Left renal cortex interstitium (tissue), 4 donors: ENCODE results near the gene MYH15. TPM values are rescaled to one million over a fixed set of nuclear protein-coding genes. Genes with fewer than 3 reads are reported as not detected.
"Not testable (repeated sequence)": the region's sequence is repeated elsewhere in the genome, so short reads cannot be mapped to it uniquely, and the experiment has no call there.

Source experiments
- DNase-seq, 4 donors: peaks; one replicate each; pipeline ENCODE4 v3.0.0-alpha.2; 2013; ENCODE audit warnings: low read depth in 4 of 4, low spot score in 2 of 4, missing footprints in 1 of 4
- polyA plus RNA-seq, 4 donors: library from polyadenylated mRNA; unstranded; fragments of 120-200 nt; gene quantifications; one replicate each; pipeline ENCODE4 v1.2.1, GENCODE V29; 2013; ENCODE audit not compliant: insufficient read length in 4 of 4

The MYH15 gene
- polyA plus RNA-seq, 4 donors = 0.17 to 0.47 (median 0.33) TPM

GRCh38 chr3:108393128-108393900 is 117.1 kb downstream of the MYH15 start:
- no peak for DNase-seq

- no peak for DNase-seq
These were observed 118.3 kb downstream of the MYH15 start for GRCh38 chr3:108391917-108392593.

GRCh38 chr3:108389372-108389771 is 121.0 kb downstream of the MYH15 start:
- DNase-seq = no peak

GRCh38 chr3:108388136-108389132 is 122.0 kb downstream of the MYH15 start:
- DNase-seq = no peak

GRCh38 chr3:108387063-108387462 is 123.3 kb downstream of the MYH15 start:
- no peak for DNase-seq

GRCh38 chr3:108383306-108383705 is 127.1 kb downstream of the MYH15 start:
- DNase-seq = no peak

GRCh38 chr3:108381529-108382140 is 128.8 kb downstream of the MYH15 start:
- no peak for DNase-seq

GRCh38 chr3:108380128-108380795 is 130.1 kb downstream of the MYH15 start:
- no peak for DNase-seq

- DNase-seq = not testable (repeated sequence)
These were observed 131.4 kb downstream of the MYH15 start for GRCh38 chr3:108378952-108379342.

GRCh38 chr3:108378153-108378951 is 132.0 kb downstream of the MYH15 start:
- no peak for DNase-seq

- DNase-seq = no peak
These were observed 133.0 kb downstream of the MYH15 start for GRCh38 chr3:108377384-108377783.

GRCh38 chr3:108376026-108376425 is 134.4 kb downstream of the MYH15 start:
- no peak for DNase-seq

GRCh38 chr3:108359011-108359410 is 151.4 kb downstream of the MYH15 start:
- DNase-seq = no peak

- no peak for DNase-seq
These were observed 153.4 kb downstream of the MYH15 start for GRCh38 chr3:108357042-108357441.

- no peak for DNase-seq
These were observed 155.8 kb downstream of the MYH15 start for GRCh38 chr3:108354562-108354961.

GRCh38 chr3:108352176-108352575 is 158.2 kb downstream of the MYH15 start:
- DNase-seq = no peak

GRCh38 chr3:108346301-108347227 is 163.8 kb downstream of the MYH15 start:
- no peak for DNase-seq
